ENCODE measurements around the gene KCNJ5. TPM values are rescaled to one million over a fixed set of nuclear protein-coding genes. Genes with fewer than 3 reads are reported as not detected.

KCNJ5 gene
- total RNA-seq, 3 donors from 2014 or later: 0.98 to 8.8 (median 2.8) TPM

DNA sequence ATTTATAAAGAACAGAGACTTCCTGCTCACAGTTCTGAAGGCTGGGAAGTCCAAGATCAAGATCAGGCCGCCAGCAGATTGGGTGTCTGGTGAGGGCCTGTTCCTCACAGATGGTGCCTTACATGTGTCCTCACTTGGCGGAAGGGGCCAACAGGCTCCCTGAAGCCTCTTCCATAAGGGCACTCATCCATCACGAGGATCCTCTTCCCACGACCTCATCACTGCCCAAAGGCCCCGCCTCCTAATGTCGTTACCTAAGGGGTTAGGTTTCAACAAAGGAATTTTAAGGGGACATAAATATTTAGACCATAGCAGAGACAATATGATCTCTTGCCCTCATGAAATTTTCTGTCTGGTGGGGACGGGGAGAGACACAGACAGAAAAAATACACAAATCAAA, 32.9 kb downstream of the KCNJ5 start:
- H3K4me1 ChIP-seq: no peaks in the 10 kb centered on the region
- intact Hi-C loops (cut with DNase I; ENCODE audit: low total_unique reads): no loop called here
- no peak overlapping the region for H3K27ac ChIP-seq
- H3K4me3 ChIP-seq: no peak overlapping the region
- H3K36me3 ChIP-seq: no peaks in the 10 kb centered on the region
- DNase-seq (ENCODE audit: low spot score in 2 of 2): no peak
- H3K27me3 ChIP-seq: peaks cover 0 to 8% of the 10 kb centered on the region in 2 donors
- H3K9me3 ChIP-seq: no peaks in the 10 kb centered on the region
- TF ChIP-seq POLR2A (IDR thresholded peaks at IDR 0.05) (no peak), POLR2AphosphoS5 (IDR thresholded peaks at IDR 0.05) (no peak)
- TF ChIP-seq, protein P1, sequence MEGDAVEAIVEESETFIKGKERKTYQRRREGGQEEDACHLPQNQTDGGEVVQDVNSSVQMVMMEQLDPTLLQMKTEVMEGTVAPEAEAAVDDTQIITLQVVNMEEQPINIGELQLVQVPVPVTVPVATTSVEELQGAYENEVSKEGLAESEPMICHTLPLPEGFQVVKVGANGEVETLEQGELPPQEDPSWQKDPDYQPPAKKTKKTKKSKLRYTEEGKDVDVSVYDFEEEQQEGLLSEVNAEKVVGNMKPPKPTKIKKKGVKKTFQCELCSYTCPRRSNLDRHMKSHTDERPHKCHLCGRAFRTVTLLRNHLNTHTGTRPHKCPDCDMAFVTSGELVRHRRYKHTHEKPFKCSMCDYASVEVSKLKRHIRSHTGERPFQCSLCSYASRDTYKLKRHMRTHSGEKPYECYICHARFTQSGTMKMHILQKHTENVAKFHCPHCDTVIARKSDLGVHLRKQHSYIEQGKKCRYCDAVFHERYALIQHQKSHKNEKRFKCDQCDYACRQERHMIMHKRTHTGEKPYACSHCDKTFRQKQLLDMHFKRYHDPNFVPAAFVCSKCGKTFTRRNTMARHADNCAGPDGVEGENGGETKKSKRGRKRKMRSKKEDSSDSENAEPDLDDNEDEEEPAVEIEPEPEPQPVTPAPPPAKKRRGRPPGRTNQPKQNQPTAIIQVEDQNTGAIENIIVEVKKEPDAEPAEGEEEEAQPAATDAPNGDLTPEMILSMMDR (IDR thresholded peaks at IDR 0.05): no peak

DNA sequence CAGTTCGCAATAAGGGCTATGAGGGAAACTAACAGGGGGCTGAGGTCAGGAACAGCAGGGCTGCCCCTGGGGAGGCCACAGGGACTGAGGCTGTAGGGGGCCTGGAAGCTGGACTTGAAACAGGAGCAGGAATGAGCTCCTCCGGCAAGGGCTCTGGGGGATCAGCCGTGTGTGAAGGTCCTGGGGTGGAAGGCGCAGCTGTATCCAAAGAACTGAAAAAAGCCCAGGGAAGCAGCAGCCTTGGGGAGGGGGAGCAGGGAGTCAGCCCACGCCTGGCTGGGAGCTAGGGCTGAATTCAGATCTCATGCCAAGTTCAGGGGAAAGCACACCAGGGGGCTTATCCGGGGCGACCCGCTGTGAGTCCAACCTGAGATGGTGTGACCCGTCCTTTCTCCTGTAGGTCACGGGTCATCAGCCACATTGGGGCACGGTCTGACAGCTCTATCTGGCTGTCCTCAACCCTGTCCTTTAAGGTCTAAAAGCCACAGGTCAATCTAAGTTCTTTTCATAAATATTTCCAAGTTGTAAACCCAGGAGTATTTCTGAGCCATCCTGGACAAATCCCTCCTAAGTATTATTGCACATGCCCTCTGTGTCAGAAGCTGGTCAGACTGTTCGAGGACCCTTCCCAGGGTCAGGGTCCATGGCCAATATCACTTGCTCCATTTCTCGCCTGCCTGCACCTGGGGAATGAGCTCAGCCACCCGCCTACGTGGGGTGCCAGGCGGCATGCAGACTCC, 33.5 kb downstream of the KCNJ5 start:
- no peak overlapping the region for H3K27ac ChIP-seq
- intact Hi-C loops (cut with DNase I; ENCODE audit: low total_unique reads): no loop called here
- H3K4me3 ChIP-seq: no peak overlapping the region
- DNase-seq (ENCODE audit: low spot score in 2 of 2): no peak
- H3K4me1 ChIP-seq: no peaks in the 10 kb centered on the region
- H3K36me3 ChIP-seq: no peaks in the 10 kb centered on the region
- H3K27me3 ChIP-seq: peaks cover 0 to 9% of the 10 kb centered on the region in 2 donors
- TF ChIP-seq, protein P1 (IDR thresholded peaks at IDR 0.05): no peak
- TF ChIP-seq POLR2A (IDR thresholded peaks at IDR 0.05) (no peak), POLR2AphosphoS5 (IDR thresholded peaks at IDR 0.05) (no peak)
- H3K9me3 ChIP-seq: no peaks in the 10 kb centered on the region

DNA sequence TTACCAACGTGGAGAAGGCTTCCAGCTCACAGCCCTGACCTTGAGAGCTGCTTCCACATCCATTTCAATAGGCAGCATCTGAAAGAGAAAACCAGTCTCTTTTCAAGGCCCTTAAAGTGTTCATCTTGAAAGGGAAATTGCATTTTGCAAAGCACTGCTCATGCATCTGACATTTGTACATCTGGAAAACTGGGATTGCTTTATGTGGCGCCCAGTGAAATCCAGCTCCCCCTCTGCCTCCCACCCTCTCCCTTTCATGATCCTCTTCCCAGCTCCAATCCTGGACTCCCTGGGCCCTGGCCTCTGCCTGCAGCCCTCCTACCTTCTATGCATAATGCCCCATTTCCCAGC, 34.1 kb downstream of the KCNJ5 start:
- intact Hi-C loops (cut with DNase I; ENCODE audit: low total_unique reads): no loop called here
- TF ChIP-seq POLR2A (IDR thresholded peaks at IDR 0.05) (no peak), POLR2AphosphoS5 (IDR thresholded peaks at IDR 0.05) (no peak)
- TF ChIP-seq, protein P1 (IDR thresholded peaks at IDR 0.05): no peak
- DNase-seq (ENCODE audit: low spot score in 2 of 2): no peak

DNA sequence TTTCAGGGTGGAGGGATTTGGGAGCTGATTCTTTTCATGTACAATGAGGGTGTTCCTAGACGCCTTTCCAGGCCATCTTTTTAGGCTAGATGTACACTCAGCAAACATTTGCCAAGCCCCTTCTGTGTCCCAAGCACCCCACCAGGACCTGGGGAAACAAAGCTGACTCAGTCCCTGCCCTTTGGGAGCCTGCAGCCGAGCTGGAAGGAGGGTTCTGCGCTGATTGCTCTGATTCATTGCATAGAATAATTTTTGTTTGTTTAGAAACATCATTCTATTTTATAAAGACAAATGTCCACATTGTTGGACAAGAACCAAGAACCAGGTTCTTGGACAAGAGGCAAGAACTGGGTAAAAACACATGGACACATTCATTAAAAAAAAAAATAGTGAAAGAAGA, 34.8 kb downstream of the KCNJ5 start:
- no peak for DNase-seq (ENCODE audit: low spot score in 2 of 2)
- Histone ChIP-seq H3K27me3 (peaks cover 0 to 15% of the 10 kb centered on the region in 2 donors), H3K27ac (no peak overlapping the region), H3K4me1 (no peaks in the 10 kb centered on the region), H3K36me3 (no peaks in the 10 kb centered on the region), H3K9me3 (no peaks in the 10 kb centered on the region), H3K4me3 (no peak overlapping the region)
- intact Hi-C loops (cut with DNase I; ENCODE audit: low total_unique reads): no loop called here
- TF ChIP-seq POLR2A (IDR thresholded peaks at IDR 0.05): no peak
- TF ChIP-seq, protein P1 (IDR thresholded peaks at IDR 0.05): no peak
- TF ChIP-seq POLR2AphosphoS5 (IDR thresholded peaks at IDR 0.05): no peak

More for the DNA sequence above, 34.1 kb downstream of the KCNJ5 start:
- Histone ChIP-seq H3K9me3 (no peaks in the 10 kb centered on the region), H3K4me1 (no peaks in the 10 kb centered on the region), H3K36me3 (no peaks in the 10 kb centered on the region), H3K4me3 (no peak overlapping the region), H3K27me3 (peaks cover 0 to 14% of the 10 kb centered on the region in 2 donors), H3K27ac (no peak overlapping the region)

DNA sequence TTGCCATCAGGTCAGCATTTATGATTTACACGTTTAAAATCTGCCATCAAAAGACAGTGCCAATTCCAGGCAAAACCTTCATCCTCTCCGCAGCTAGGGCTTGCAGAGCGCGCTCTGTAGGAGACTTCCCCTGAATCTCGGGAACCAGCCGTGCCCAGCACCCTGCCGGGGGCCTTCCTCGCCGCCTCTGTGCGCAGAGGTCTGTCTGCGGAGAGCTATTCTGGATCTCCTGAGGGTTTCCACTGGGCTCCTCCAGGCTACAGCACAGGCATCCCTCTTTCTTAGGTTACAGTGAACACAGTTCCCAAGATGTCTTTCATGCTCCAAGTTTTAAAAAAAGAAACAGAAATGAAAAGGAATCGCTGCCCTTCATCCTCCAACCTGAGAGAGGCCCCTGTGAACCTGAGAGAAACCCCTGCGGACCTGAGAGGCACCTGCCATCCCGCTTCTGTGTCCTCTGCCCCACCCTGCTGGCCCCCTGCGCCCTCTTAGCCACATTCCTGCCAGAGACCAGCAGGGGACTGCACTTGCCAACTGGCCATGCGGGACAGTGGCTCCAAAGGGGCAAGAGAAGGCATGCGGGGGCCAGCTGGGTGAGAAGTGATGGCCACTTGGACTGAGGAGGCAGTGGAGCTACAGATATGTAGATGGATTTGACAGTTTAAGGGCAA, 35.4 kb downstream of the KCNJ5 start:
- H3K4me1 ChIP-seq: no peaks in the 10 kb centered on the region
- intact Hi-C loops (cut with DNase I; ENCODE audit: low total_unique reads): no loop called here
- H3K27me3 ChIP-seq: peaks cover 0 to 15% of the 10 kb centered on the region in 2 donors
- TF ChIP-seq POLR2A (IDR thresholded peaks at IDR 0.05): no peak
- no peak for TF ChIP-seq POLR2AphosphoS5 (IDR thresholded peaks at IDR 0.05)
- TF ChIP-seq, protein P1 (IDR thresholded peaks at IDR 0.05): no peak
- H3K27ac ChIP-seq: no peak overlapping the region
- H3K9me3 ChIP-seq: no peaks in the 10 kb centered on the region
- no peaks in the 10 kb centered on the region for H3K36me3 ChIP-seq
- H3K4me3 ChIP-seq: no peak overlapping the region
- DNase-seq (ENCODE audit: low spot score in 2 of 2): no peak

Measured in breast epithelium (tissue), 4 donors.